ENCODE results near the gene SATB2.

Gene SATB2

DNA sequence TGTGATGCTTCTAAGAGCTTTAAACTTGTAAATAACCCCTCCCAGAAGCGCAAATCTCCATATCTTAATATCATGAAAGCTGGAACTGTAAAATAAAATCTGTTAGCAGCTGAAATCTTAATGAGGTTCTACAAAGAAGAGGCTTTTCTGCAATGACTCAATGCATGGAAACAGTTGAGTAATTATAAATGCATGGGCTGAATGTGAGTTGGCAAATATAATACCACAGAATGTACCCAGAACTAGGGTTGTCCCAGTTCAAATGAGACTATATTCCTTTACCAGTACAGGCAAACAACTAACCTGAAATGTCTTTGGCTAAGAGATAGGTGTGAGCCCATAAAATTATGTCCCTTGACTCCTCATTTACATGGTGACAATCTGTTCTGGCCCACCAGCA lies 52.9 kb downstream of the SATB2 start:
- no peak for DNase-seq

GRCh38 chr2:199395311-199395710 lies 62.4 kb downstream of the SATB2 start:
- no peak for DNase-seq

- no peak for DNase-seq
Measured at GRCh38 chr2:199392363-199392762, 65.4 kb downstream of the SATB2 start.

DNA sequence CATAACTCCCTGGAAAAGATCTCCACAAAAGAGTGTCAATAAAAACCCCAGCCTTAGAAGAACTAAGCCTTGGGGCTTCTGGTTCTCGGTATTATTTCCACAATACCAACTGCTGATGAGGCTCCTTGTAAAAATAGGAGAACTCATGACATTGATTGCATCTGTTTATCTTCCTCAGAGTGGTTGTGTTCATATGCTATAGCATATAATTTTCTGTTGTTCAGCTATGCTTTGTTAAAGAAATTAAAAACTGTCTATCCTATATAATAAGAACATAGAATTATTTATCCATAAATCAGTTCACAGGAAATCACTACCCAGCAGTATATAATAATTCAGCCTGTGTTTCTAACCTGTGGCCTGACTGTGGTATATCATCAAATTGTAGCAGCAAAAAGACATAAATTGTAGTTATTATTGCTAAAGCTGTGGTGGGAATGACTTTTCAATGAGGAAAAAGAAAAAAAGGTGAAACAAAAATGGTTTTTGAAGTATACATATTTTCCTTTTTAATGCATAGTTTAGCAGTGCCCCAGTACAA lies 68.9 kb downstream of the SATB2 start:
- DNase-seq, result no peak

- DNase-seq, result no peak
Measured at GRCh38 chr2:199384043-199384442, 73.7 kb downstream of the SATB2 start.

DNA sequence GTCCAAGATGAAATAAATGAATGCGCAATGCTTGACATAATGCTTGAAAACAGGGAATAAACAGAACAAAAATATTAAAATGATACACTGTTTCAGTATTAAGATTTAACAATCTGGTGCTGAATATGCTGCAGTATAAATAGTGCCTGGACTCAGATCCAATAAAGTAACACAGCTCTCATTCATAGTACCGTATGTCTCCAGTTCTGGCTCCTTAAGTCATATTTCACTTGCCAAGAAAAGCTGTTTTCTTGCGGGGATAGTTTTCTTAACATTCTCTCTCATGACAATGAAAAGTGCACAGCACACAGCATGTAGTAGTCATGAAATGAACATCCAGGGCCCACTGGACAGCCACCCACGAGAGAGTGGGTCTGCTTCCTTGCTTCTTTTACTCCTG lies 74.7 kb downstream of the SATB2 start:
- no peak for DNase-seq

GRCh38 chr2:199382091-199382490 lies 75.6 kb downstream of the SATB2 start:
- DNase-seq, result no peak

DNA sequence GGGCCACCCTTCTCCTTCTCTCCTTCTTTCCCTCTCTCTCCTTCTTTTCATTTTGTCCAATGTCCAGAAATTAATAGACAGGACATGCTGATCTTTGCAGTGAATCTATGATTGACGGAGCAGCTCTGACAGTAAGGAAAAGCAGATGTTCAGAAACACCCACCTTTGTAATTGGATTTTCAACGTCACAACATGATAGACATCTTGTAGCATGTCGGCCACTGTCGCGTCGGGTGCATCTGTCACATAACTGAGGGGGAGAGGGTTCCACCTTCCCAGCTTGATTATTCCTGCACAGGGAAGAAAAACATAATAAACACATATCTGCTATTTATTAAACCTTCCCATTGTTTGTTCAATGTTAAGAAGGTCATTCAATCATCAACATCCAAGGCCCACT lies 76.2 kb downstream of the SATB2 start:
- no peak for DNase-seq

- DNase-seq, result no peak
Measured at GRCh38 chr2:199378948-199379650, 78.6 kb downstream of the SATB2 start.

- no peak for DNase-seq
Measured at GRCh38 chr2:199370150-199370780, 87.5 kb downstream of the SATB2 start.

- no peak for DNase-seq
Measured at GRCh38 chr2:199366406-199366805, 91.3 kb downstream of the SATB2 start.

GRCh38 chr2:199364153-199364552 lies 93.6 kb downstream of the SATB2 start:
- no peak for DNase-seq

- no peak for DNase-seq
Measured at GRCh38 chr2:199356412-199356811, 101.3 kb downstream of the SATB2 start.

GRCh38 chr2:199348871-199349270 lies 108.9 kb downstream of the SATB2 start:
- no peak for DNase-seq

GRCh38 chr2:199344012-199344411 lies 113.7 kb downstream of the SATB2 start:
- DNase-seq, result no peak

GRCh38 chr2:199342334-199342733 lies 115.4 kb downstream of the SATB2 start:
- no peak for DNase-seq

DNA sequence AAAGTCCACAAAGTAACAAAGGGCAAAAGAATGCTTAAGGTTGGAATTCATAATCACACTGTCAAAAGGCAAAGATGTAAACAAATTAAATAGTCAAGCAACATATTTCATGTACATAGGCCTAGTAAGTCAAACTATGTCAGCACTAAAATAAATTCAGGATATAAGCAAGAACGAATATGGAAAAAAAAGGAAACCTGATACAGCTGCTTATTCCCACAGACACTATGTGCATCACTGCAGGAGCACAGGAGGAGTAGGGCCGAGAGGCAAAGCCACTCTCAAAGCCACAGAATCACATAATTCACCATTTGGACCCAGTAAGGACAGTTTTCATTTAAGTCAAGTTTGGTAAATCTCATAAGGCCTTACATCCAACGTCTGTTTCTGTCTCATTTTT lies 116.6 kb downstream of the SATB2 start:
- DNase-seq, result no peak

DNA sequence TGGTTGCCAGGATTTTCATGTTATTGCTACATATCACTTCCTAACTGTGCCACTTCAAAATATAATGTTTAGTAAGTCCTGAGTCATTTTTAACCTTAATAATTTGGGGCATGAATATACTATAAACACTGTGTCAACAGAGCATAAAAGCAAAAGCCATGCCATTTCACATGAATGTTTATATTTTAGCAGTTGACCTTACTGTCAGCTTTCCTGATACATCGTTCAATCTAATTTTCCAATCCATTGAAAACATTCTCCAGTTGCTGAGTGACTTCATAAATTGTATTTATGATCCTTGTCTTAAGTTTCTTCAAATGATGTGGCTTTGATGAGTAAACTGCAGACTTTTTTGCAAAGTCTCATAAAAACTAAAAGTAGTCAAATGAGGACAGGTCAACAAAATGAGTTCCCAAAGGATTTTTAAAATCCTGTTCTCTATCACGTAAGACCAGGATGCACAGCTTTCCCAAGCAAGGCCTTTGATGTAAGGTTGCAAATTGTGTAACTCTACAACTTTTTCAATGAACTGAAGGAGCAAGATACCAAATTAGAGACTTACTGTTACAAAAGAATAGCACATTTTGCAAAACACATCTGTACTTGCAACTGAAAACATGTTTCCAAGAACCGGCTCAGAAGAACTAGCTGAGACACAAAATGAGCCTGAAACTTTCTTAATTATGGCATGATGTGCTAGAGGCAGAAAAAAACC lies 117.7 kb downstream of the SATB2 start:
- no peak for DNase-seq

GRCh38 chr2:199336546-199336945 lies 121.2 kb downstream of the SATB2 start:
- DNase-seq, result no peak

DNA sequence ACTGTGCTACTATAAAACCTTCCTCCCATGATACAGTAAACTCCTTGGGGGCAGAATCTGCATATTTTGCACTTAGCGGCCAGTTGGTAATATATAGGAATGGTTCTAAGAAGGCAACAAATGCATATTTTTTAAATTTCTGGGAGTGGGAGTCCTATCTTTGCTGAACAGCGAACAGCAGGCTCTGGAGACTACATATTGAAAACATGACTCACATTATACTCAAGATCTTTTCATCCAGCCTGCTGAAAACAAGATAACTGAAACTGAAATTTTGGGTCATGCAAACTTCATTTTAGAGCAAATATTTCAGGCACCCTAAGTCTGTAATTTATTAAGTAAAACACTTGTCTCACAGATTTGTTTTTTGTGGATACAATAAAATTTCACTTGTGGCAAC lies 122.2 kb downstream of the SATB2 start:
- no peak for DNase-seq

GRCh38 chr2:199329466-199329865 lies 128.3 kb downstream of the SATB2 start:
- DNase-seq, result no peak

GRCh38 chr2:199329031-199329430 lies 128.7 kb downstream of the SATB2 start:
- DNase-seq, result no peak

DNA sequence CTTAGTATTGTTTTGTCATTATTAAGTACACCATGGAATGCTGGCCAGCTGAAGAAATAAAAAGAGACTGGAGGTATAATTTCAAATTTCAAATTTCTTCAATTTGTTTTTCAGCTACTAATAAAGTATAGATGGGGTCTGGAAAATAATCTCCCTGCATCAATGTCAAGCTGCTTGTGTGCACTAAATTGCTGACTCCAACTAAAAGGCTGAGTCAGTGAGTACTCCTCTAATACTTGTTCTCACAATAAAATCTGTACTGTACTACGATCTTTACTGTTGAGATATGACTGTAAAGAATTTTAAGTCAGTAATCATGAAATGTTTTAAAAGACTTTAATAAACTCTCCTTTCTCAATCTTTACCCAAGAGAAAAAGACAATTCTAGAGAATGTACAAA lies 131.9 kb downstream of the SATB2 start:
- no peak for DNase-seq

- DNase-seq, result no peak
Measured at GRCh38 chr2:199322151-199322550, 135.6 kb downstream of the SATB2 start.

Data from stimulated activated CD4-positive, alpha-beta T cell treated with anti-CD3 and anti-CD28 coated beads, Interleukin-4, amount 100 ng/mL, for 24 hours (primary cell).